HepG2 (cell line): ENCODE results near the gene USP27X. TPM values are rescaled to one million over a fixed set of nuclear protein-coding genes. Genes with fewer than 3 reads are reported as not detected.

ENCODE experiments used
- ATAC-seq: fragments of 200-7000 bp; cut with Tn5 transposase; 3 replicates; pipeline ENCODE4 v1.9.1; 2020; ENCODE audit warnings: mild to moderate bottlenecking, moderate library complexity
- BruUV-seq: library from RNA; stranded (reverse); fragments of 400-500 nt; replicated peaks from 2 replicates; lab custom pipeline; 2021; lab: Mats Ljungman, UMichigan
- CTCF ChIA-PET: fragments of 300-600 bp; formaldehyde crosslinking; extraction: SDS; loops from one replicate; lab custom pipeline; 2021; ENCODE audit warnings: low total read pairs, inconsistent platforms, low intra/inter-chr PET ratio; lab: Yijun Ruan, JAX
- POLR2A ChIA-PET: fragments of 350-600 bp; sonication (Branson Sonifier 250); formaldehyde crosslinking; loops from one replicate; lab custom pipeline; 2020; ENCODE audit warnings: antibody characterized with exemption, inconsistent platforms; lab: Yijun Ruan, JAX
- DNase-seq: peaks from one replicate; pipeline ENCODE4 v3.0.0-alpha.2; 2015; ENCODE audit warnings: low spot score
- FAIRE-seq: peaks from 3 replicates; lab custom pipeline; 2011; peaks lifted over from hg19 to GRCh38; lab: Jason Lieb, UNC
- H2AFZ ChIP-seq: one replicate; pipeline ENCODE4 v1.6.1; 2011; ENCODE audit warnings: low read length, inconsistent platforms
- H3K27ac ChIP-seq: fragments of 300-600 bp; 3 replicates; pipeline ENCODE4 v1.8.0; 2011; ENCODE audit warnings: mixed run types, mild to moderate bottlenecking, mixed read lengths, low read length, inconsistent platforms; ENCODE audit not compliant: insufficient read depth; ENCODE audit errors: extremely low read length
- H3K27me3 ChIP-seq, 2 experiments: fragments of 200-600 bp in 1 of 2; 2 replicates in 1 of 2; 3 replicates in 1 of 2; pipeline versions ENCODE4 v1.6.0 to v1.8.0; 2011; ENCODE audit warnings: low read length in 2 of 2, mild to moderate bottlenecking in 2 of 2, moderate library complexity in 2 of 2, inconsistent platforms in 1 of 2; ENCODE audit not compliant: insufficient read depth in 2 of 2, control insufficient read depth in 1 of 2
- H3K36me3 ChIP-seq, 2 experiments: fragments of 200-600 bp in 1 of 2; replicated peaks in 1 of 2; 2 replicates in 1 of 2; 3 replicates in 1 of 2; pipeline versions ENCODE4 v1.5.1 to v1.8.0; 2011; ENCODE audit warnings: low read length in 2 of 2, inconsistent platforms in 1 of 2; ENCODE audit not compliant: insufficient read depth in 2 of 2, control insufficient read depth in 1 of 2
- H3K4me1 ChIP-seq: 2 replicates; pipeline ENCODE4 v1.5.1; 2012; ENCODE audit warnings: low read length, inconsistent platforms; ENCODE audit not compliant: insufficient read depth
- H3K4me2 ChIP-seq: 2 replicates; pipeline ENCODE4 v1.6.0; 2011; ENCODE audit warnings: low read depth, low read length, inconsistent platforms
- H3K4me3 ChIP-seq, 3 experiments: fragments of 200-600 bp in 1 of 3; sonication (generic), shearing (Covaris generic) in 1 of 3; replicated peaks in 1 of 3; 2 replicates each; pipeline ENCODE4 v1.5.1; 2011 to 2016; ENCODE audit warnings: low read length in 3 of 3, inconsistent platforms in 2 of 3, low read depth in 2 of 3, mild to moderate bottlenecking in 2 of 3, control low read depth in 1 of 3, mixed read lengths in 1 of 3; ENCODE audit not compliant: insufficient read depth in 1 of 3
- H3K79me2 ChIP-seq: one replicate; pipeline ENCODE4 v1.6.1; 2011; ENCODE audit warnings: low read length, inconsistent platforms; ENCODE audit not compliant: insufficient read depth
- H3K9ac ChIP-seq: 2 replicates; pipeline ENCODE4 v1.6.0; 2011; ENCODE audit warnings: mild to moderate bottlenecking, low read depth, low read length, inconsistent platforms; ENCODE audit not compliant: insufficient read depth
- H3K9me3 ChIP-seq: 2 replicates; pipeline ENCODE4 v1.5.1; 2012; ENCODE audit warnings: mild to moderate bottlenecking, low read length
- H4K20me1 ChIP-seq: 2 replicates; pipeline ENCODE4 v1.6.0; 2011; ENCODE audit warnings: inconsistent platforms, mild to moderate bottlenecking, low read length, moderate library complexity; ENCODE audit not compliant: insufficient read depth
- FOXP1 ChIP-seq, 2 experiments: fragments of 450-650 bp in 1 of 2; IDR thresholded peaks; 2 replicates each; pipeline ENCODE4 v1.6.1; 2017 to 2018; ENCODE audit warnings: antibody characterized with exemption in 1 of 2
- GABPB1 ChIP-seq: IDR thresholded peaks from 2 replicates; pipeline ENCODE4 v1.6.1; 2016; ENCODE audit warnings: mild to moderate bottlenecking, missing genetic modification reagents, moderate library complexity, missing compliant biosample characterization
- GATAD2A ChIP-seq: IDR thresholded peaks from 2 replicates; pipeline ENCODE4 v1.6.1; 2016
- KDM5A ChIP-seq: fragments of 200-600 bp; sonication (generic); IDR thresholded peaks from 2 replicates; pipeline ENCODE4 v1.7.0; 2018; ENCODE audit warnings: antibody characterized with exemption, mild to moderate bottlenecking, low read length, borderline replicate concordance
- MBD4 ChIP-seq: IDR thresholded peaks from 2 replicates; pipeline ENCODE4 v1.6.1; 2012; ENCODE audit warnings: low read length, inconsistent platforms, borderline replicate concordance
- TFAP4 ChIP-seq: sonication (generic); IDR thresholded peaks from 2 replicates; pipeline ENCODE4 v1.6.1; 2016; ENCODE audit warnings: low read depth, borderline replicate concordance
- ZBTB38 ChIP-seq: sonication (generic); formaldehyde crosslinking; IDR thresholded peaks from 2 replicates; pipeline ENCODE4 v1.5.1; 2020; ENCODE audit warnings: mild to moderate bottlenecking, missing genetic modification reagents
- ZEB1 ChIP-seq: IDR thresholded peaks from 2 replicates; pipeline ENCODE4 v1.6.1; 2012; ENCODE audit warnings: mild to moderate bottlenecking, low read depth, inconsistent platforms; ENCODE audit not compliant: insufficient replicate concordance
- ZFP36L1 ChIP-seq: sonication (generic); formaldehyde crosslinking; IDR thresholded peaks from 2 replicates; pipeline ENCODE4 v1.8.0; 2022; ENCODE audit warnings: mild to moderate bottlenecking, missing genetic modification reagents, moderate library complexity
- ZNF331 ChIP-seq: sonication (generic); formaldehyde crosslinking; IDR thresholded peaks from 2 replicates; pipeline ENCODE4 v1.4.0; 2020; ENCODE audit warnings: missing genetic modification reagents
- ZNF382 ChIP-seq: sonication (generic); formaldehyde crosslinking; IDR thresholded peaks from 2 replicates; pipeline ENCODE4 v1.5.0; 2020; ENCODE audit warnings: missing genetic modification reagents, mild to moderate bottlenecking, borderline replicate concordance
- ZNF451 ChIP-seq: sonication (generic); formaldehyde crosslinking; IDR thresholded peaks from 2 replicates; pipeline ENCODE4 v1.5.0; 2020; ENCODE audit warnings: mild to moderate bottlenecking, missing genetic modification reagents
- ZNF574 ChIP-seq: sonication (generic); formaldehyde crosslinking; IDR thresholded peaks from 2 replicates; pipeline ENCODE4 v1.4.0; 2020; ENCODE audit warnings: missing genetic modification reagents
- WGBS: methylation state at CpG from one replicate; pipeline ENCODE4 v1.1.6; 2017; ENCODE audit warnings: low lambda C conversion rate; 5-methylcytosine and 5-hydroxymethylcytosine counted together
- in situ Hi-C: cut with HindIII; loops from 2 replicates; pipeline ENCODE4 v1.10.0; 2017; ENCODE audit warnings: low pct_unique_long_range_greater_than_20kb; ENCODE audit not compliant: extremely low pct_ligation_motif_present
- intact Hi-C: fragments of 100-400 bp; cut with micrococcal nuclease; formaldehyde crosslinking; loops from one replicate; pipeline ENCODE4 v1.10.0; 2022; ENCODE audit not compliant: unreplicated experiment
- polyA plus RNA-seq, 8 experiments: library from polyadenylated mRNA; depleted of rRNA in 3 of 8; stranded (reverse) in 7 of 8; unstranded in 1 of 8; fragments of >200 nt; fragmentation: Illumina TruSeq in 4 of 8; extraction: Trizol in 4 of 8; gene quantifications; 2 replicates each; pipeline versions ENCODE4 v1.2.1 to v1.2.3, GENCODE V29; 2011 to 2016; ENCODE audit warnings: low read depth in 4 of 8, missing spikeins in 1 of 8, mixed read lengths in 1 of 8; ENCODE audit not compliant: insufficient read depth in 1 of 8
- total RNA-seq, 5 experiments: library from RNA; depleted of rRNA; stranded (reverse); fragments of >200 nt; fragmentation: Illumina TruSeq; extraction: Trizol; gene quantifications; 2 replicates each; pipeline ENCODE4 v1.2.3, GENCODE V29; 2016; ENCODE audit warnings: low read depth in 1 of 5
- TF ChIP-seq, protein P1 (sequence below): sonication (generic); formaldehyde crosslinking; IDR thresholded peaks from 2 replicates; pipeline ENCODE4 v1.5.0; 2020; ENCODE audit warnings: missing genetic modification reagents
- TF ChIP-seq, protein P2 (sequence below): IDR thresholded peaks from 2 replicates; pipeline ENCODE4 v1.4.0; 2020; ENCODE audit warnings: mild to moderate bottlenecking, missing genetic modification reagents

Gene USP27X
- total and polyA plus RNA-seq, 2 of the 13 experiments (the other 11 are each of a cell fraction or from before 2014, with no cell fraction given) = 7.2 to 9.7 TPM

GRCh38 chrX:49862093-49862492 lies 17.2 kb upstream of the USP27X start (continued):
- TF ChIP-seq GATAD2A (CRISPR knock-in tag) (peak; percentile 74), TFAP4 (0 out of 2 replicates have a peak, but pooled peaks have one; percentile 18), FOXP1 (IDR thresholded peaks at IDR 0.05) (no peak), FOXP1 (CRISPR knock-in tag; IDR thresholded peaks at IDR 0.05) (peak; percentile 39), ZNF451 (no peak), ZEB1 (no peak), ZNF331 (CRISPR knock-in tag) (peak; percentile 31; the same call in 1 of the 2 replicates)
- TF ChIP-seq, protein P1, sequence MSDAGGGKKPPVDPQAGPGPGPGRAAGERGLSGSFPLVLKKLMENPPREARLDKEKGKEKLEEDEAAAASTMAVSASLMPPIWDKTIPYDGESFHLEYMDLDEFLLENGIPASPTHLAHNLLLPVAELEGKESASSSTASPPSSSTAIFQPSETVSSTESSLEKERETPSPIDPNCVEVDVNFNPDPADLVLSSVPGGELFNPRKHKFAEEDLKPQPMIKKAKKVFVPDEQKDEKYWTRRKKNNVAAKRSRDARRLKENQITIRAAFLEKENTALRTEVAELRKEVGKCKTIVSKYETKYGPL (CRISPR knock-in tag) = no peak
- TF ChIP-seq, protein P2, sequence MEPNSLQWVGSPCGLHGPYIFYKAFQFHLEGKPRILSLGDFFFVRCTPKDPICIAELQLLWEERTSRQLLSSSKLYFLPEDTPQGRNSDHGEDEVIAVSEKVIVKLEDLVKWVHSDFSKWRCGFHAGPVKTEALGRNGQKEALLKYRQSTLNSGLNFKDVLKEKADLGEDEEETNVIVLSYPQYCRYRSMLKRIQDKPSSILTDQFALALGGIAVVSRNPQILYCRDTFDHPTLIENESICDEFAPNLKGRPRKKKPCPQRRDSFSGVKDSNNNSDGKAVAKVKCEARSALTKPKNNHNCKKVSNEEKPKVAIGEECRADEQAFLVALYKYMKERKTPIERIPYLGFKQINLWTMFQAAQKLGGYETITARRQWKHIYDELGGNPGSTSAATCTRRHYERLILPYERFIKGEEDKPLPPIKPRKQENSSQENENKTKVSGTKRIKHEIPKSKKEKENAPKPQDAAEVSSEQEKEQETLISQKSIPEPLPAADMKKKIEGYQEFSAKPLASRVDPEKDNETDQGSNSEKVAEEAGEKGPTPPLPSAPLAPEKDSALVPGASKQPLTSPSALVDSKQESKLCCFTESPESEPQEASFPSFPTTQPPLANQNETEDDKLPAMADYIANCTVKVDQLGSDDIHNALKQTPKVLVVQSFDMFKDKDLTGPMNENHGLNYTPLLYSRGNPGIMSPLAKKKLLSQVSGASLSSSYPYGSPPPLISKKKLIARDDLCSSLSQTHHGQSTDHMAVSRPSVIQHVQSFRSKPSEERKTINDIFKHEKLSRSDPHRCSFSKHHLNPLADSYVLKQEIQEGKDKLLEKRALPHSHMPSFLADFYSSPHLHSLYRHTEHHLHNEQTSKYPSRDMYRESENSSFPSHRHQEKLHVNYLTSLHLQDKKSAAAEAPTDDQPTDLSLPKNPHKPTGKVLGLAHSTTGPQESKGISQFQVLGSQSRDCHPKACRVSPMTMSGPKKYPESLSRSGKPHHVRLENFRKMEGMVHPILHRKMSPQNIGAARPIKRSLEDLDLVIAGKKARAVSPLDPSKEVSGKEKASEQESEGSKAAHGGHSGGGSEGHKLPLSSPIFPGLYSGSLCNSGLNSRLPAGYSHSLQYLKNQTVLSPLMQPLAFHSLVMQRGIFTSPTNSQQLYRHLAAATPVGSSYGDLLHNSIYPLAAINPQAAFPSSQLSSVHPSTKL (CRISPR knock-in tag) = peak; percentile 77

DNA sequence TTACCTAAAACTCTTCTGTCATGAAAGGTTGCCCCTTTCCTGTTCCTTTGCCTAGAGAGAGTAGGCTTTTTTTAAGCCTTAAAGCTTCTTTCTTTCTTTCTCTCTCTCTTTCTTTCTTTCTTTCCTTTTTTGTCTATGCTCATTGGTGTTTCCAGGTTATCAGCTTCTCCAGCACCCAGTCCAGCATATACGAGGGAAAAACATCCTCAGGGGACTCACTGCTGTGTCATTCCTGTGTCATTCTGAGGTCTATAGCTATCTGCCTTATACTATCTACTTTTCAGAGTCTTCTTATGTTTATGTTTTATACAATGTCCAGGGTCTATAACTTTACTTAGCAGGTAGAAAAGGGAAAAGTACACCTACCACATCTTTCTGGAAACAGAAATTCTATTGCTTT lies 10.5 kb upstream of the USP27X start:
- no peak overlapping the region for H3K4me3 ChIP-seq
- in situ Hi-C loops = no loop called here
- WGBS = 95% methylated on average over 1 of the region's 1 CpG
- POLR2A ChIA-PET = interaction anchor here (0.9 kb wide), 1 partner anchor 10 kb away, joined by 4 read pairs; the partner anchor contains the start of gene USP27X
- no peak for FAIRE-seq
- DNase-seq = no peak
- no peak overlapping the region for H3K9ac ChIP-seq
- intact Hi-C loops = no loop called here
- ATAC-seq = no peak
- H2AFZ ChIP-seq = peak overlapping the region; percentile 42
- no peak overlapping the region for H3K27ac ChIP-seq
- H3K79me2 ChIP-seq = no peaks in the 10 kb centered on the region
- CTCF ChIA-PET = no interaction called here
- H3K4me2 ChIP-seq = no peak overlapping the region
- H4K20me1 ChIP-seq = no peaks in the 10 kb centered on the region
- H3K36me3 ChIP-seq = no peaks in the 10 kb centered on the region
- no TSS peak for BruUV-seq
- H3K4me1 ChIP-seq = no peaks in the 10 kb centered on the region
- H3K27me3 ChIP-seq = no peaks in the 10 kb centered on the region
- H3K9me3 ChIP-seq = no peaks in the 10 kb centered on the region
- TF ChIP-seq KDM5A = no peak
- TF ChIP-seq GABPB1 = no peak
- TF ChIP-seq MBD4 = no peak
- no peak for TF ChIP-seq ZFP36L1 (CRISPR knock-in tag)
- no peak for TF ChIP-seq ZBTB38 (CRISPR knock-in tag)
- TF ChIP-seq ZNF574 (CRISPR knock-in tag) = no peak
- no peak for TF ChIP-seq ZNF382
